Activated CD4-positive, alpha-beta T cell treated with anti-CD3 and anti-CD28 coated beads for 4 hours (primary cell): ENCODE results near the gene XKR8.

Source experiments
- DNase-seq, 2 donors: peaks; one replicate each; pipeline ENCODE4 v3.0.0-alpha.2; 2020

XKR8 gene, protein sequence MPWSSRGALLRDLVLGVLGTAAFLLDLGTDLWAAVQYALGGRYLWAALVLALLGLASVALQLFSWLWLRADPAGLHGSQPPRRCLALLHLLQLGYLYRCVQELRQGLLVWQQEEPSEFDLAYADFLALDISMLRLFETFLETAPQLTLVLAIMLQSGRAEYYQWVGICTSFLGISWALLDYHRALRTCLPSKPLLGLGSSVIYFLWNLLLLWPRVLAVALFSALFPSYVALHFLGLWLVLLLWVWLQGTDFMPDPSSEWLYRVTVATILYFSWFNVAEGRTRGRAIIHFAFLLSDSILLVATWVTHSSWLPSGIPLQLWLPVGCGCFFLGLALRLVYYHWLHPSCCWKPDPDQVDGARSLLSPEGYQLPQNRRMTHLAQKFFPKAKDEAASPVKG

DNA sequence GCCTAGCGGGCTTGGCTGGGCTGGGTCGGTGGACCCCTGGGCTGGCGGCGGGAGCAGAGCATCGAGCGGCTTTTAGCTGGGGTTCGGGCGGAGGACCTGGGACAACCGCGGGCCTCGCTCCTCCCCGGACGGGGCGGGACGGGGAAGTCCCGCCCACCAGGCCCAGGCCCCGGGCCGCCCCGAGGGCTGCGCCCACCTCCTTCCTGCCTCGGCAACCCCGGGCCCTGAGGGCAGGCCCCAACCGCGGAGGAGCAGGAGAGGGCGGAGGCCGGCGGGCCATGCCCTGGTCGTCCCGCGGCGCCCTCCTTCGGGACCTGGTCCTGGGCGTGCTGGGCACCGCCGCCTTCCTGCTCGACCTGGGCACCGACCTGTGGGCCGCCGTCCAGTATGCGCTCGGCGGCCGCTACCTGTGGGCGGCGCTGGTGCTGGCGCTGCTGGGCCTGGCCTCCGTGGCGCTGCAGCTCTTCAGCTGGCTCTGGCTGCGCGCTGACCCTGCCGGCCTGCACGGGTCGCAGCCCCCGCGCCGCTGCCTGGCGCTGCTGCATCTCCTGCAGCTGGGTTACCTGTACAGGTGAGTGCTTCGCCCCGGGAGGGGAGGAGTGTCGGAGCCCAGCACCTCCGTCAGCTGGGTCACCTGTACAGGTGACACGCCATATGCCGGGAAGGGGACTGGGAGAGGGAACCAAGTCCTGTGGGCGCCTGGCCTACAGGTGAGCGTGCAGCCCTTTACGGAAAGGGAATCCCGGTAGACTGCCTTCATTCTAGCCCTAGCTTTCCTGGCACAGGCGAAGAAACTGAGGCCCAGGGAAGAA is at the start of gene XKR8:
Gene XKR8, plus strand, starts transcription at position 182 of the 812 bp plus-strand sequence. Its CDS starts 97 bp downstream, at position 279.
- DNase-seq, result peak; percentile 78 to 83

DNA sequence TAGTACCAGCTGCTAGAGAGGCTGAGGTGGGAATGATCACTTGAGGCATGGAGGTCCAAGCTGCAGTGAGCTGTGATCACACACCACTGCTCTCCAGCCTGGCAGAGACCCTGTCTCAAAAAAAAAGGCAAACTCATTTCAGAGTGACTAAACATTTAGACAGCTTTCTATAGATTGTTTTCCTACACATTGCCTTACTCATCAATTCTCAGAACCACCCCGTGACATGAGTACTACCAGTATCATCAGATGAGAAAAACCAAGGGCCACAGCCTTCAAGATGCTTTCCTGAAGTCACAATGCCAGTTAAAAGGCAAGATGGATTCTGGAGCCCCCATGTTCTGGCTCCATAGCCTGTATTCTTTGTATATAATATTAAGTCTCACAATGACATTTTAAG is 47.3 kb upstream of the XKR8 start:
- DNase-seq, result no peak

DNA sequence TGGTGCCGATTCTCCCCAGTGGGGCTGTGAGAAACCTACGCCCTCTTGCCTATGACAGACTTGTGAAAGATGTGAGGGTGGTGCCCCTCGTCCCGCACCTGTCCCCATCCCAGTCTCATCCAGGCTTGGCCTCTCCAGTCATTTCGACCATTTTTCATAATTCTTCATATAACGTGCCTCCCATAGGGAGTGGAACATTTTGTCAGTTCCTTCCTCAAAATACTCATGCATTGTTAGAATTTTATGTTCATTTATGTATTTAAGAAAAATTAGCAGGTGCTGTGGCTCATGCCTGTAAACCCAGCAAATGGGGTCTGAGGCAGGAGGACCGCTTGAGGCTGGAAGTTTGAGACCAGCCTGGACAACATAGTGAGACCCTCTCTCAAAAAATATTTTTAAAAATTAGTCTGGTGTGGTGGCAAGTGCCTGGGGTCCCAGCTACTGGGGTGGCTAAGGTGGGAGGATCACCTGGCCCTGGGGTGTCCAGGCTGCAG is 44.6 kb upstream of the XKR8 start:
- no peak for DNase-seq

DNA sequence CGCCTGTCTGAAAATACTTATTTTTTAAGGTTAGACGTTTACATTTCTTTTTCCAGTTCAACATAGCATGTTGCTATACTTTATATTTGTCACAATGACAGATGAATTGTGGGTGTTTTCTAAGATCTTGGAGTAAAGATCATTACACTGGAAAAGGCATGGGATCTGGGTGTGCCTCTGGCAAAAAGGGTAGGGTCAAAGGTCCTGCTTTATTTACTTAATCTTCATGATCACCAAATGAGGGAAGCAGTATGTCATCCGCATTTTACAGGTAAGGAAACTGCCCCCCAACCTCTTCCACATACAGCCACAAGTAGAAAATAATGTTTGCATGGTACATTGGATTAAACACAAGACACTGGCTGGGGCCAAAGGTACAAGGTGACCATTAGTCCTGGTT is 37.5 kb upstream of the XKR8 start:
- DNase-seq, result no peak

DNA sequence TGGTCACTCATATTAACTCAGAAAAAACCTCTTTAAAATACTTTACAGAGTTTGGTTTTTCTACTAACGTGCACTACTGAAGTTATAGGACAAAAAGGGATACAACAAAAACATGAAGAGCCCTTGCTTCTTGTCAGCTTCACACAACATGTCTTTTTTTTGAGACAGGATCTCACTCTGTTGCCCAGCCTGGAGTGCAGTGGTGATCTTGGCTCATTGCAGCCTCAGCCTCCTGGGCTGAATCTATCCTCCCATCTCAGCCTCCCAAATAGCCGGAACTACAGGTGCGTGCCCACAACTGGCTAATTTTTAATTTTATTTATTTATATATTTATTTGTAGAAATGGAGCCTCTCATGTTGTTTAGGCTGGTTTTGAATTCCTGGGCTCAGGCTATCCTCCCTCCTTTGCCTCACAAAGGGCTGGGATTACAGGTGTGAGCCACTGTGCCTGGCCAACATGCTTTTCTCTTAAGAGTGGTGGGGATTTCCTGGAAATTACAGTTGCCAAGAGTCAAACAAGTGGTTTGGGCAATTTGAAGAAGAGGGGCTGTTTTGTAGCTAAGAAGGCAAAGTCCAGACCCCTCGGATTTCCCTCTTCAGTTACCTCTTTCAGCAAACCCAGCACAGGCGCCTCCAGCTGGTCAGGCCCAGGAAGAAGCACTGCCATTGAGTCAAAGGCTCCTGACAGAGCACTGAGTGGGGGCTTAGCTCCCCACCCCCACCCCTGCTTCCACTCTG is 31.4 kb upstream of the XKR8 start:
- DNase-seq, result no peak

DNA sequence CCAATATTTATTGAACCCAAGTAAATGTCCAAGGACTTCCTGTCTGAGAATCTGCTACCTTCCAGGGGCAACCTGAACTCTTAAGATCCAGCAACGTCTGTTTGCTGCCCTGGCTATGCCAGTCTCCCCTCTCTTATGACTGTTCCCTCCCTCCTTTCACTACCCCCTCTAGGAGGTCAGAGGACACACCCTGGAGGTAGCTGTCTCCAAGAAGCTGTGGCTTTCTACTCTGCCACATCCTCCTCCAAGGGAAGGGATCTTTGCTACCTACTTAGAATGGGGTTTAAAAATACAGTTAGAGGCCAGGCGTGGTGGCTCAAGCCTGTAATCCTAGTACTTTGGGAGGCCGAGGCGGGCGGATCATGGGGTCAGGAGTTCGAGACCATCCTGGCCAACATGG is 28.6 kb upstream of the XKR8 start:
- DNase-seq, result no peak

DNA sequence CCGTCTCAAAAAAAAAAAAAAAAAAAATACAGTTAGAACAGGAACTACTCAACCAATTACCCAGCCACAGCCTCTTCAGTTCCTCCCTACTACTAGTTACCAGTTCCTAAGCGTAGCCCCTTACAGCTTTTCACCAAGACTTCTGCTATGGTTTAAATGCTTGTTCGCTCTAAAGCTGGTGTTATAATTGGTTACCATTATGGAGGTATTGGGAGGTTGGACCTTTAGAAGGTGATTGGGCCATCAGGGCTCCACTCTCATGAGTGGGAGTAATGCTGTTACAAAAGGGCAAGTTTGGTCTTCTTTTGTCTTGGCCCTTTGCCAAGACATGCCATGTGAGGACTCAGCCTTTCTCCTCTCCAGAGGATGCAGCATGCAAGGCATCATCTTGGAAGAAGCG is 28.0 kb upstream of the XKR8 start:
- DNase-seq, result no peak

DNA sequence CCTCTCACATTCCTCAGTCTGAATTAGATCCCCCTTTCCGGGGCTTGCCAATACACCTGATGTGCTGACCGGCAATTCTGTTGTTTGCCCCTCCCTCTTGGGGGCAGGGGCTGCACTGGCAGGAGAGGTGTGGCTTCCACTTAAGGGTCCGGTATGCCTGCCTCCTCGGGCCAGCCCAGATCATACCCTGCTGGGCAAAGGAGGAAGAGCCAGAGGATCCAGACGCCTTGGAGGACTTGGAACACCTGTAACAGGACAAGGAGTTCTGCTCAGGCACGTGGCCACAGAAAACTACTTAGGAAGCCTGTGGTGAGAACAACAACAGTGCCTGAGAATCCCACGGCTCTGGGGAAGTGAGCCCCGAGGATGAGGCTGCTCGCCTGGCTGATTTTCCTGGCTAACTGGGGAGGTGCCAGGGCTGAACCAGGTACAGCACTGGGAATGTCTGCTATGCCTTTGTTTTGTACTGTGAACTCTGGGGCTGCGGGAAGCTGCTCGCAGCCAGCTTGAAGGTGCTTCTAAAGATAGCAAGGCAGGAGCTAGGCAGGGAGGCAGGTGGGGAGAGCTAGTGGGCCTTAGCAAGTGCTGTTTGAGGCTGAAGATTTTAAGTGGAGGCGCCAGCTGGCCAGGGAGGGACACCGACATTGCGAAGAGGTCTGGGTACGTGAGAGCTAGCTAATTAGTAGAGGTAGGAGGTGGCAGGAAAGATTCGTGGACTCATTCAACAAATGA is 24.8 kb upstream of the XKR8 start, which contains the start of gene SMPDL3B:
Gene SMPDL3B, plus strand, starts transcription at position 183 of the 732 bp plus-strand sequence. Its CDS starts 184 bp downstream, at position 367.
- DNase-seq, result no peak

DNA sequence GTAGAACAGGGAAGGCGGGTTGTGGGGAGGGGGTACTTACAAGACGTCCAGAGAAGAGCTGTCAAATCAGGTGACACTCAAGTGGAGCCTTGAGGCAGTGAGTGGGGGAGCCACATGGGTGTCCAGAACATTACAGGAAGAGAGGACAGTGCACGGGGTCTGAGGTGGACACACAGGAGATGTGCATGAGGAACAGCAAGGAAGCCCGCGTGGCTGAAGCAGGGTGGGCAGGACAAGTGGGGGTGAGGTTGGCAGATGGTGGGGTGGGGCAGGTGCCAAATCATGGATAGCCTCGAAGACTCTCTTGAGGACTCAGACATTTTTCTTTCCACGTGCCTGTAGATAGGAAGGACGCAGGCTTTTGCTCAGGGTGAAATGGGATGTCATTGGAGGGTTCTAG is 24.1 kb upstream of the XKR8 start:
- DNase-seq, result no peak

DNA sequence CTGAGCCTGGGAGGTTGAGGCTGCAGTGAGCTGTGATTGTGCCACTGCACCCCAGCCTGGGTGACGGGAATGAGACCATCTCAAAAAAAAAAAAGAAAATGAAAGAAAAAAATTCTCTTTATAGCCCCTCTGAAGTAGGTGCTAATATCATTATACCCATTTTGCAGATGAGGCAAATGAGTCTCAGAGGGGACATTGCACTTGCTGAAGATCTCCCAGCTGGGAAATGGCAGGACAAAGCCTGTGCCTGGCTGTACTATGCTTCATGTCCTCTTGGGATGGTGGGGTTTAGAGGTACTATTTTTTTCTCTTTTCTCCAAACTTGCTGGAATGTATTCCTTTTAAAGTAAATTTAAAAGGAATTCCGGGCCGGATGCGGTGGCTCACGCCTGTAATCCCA is 23.4 kb upstream of the XKR8 start:
- no peak for DNase-seq

DNA sequence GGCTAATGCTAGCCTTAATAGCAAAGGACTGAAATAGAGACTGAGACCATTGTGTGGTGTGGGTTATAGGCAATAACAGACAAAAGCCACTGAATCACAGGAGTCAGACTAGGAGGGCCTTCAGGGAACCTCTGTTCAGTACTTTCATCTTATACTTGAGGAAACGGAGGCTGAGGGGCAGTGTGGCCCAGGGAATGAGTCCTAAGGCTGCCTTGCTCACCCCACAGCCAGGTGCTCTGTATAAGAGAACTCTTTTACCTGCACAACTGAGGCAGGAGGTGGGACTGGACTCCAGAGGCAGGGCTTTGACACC is 22.3 kb upstream of the XKR8 start:
- DNase-seq, result no peak

DNA sequence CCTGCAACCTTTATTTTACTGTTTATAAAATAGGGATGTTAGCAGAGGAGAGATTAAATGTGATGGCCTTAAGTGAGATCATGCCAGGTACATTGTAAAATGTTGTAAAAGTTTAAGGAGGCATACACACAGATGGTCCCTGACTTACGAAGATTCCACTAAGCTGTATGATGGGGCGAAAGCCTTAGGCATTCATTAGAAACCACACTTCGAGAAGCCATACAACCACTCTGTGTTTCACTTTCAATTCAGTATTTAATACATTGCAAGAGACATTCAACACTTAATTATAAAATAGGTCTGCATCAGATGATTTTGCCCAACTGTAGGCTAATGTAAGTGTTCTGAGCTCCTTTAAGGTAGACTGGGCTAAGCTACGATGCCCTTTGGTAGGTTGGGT is 21.3 kb upstream of the XKR8 start:
- no peak for DNase-seq

DNA sequence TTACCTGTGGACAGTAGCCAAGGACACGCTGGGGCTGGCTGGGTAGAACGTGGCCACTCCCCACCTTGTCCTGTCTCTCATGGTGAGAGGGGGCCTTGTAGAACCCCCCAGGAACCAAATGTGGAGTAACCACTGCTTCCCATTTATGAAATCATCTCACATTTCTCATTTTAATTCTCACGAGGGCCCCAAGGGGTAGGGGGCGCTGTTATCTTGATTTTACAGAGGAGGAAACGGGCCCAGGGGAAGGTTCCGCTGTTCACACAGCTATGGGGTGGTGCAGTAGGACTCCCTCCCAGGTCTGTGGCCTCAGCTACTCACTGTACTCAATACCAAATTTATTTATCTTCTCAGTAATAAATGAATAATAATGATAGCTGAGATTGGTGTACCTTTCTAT is 19.5 kb upstream of the XKR8 start:
- peak; percentile 77 to 79 for DNase-seq

DNA sequence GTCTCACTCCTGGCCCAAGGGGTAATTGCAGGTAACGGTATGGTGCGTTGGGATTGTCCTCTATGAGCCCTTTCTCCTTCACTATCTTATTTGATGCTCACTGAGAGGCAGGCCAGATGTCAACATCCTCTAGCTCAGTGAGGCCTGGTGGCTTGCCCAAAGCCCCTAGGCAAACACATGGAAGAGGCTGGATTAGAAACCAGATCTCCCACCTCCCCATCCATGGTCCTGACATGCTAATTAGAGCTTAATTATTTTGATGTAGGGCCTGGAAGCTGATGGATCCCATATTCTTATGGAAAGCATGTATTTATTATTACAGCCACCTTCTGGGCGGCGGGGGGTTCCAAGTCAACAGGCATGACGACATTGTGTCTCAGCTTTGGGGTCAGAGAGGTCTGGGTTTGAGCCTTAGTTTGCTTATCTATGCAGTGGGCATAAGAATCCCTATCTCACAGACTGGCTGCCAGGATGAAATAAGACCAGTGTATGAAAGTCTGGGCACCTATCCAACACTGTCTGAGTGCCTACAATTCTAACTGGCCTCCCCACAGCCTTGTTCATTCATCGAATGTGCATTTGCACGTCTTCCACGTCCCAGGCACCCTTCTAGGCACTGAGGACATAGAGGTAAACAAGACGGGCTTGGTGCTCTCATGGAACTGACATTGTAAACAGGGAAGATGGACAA is 18.8 kb upstream of the XKR8 start:
- DNase-seq, result no peak

DNA sequence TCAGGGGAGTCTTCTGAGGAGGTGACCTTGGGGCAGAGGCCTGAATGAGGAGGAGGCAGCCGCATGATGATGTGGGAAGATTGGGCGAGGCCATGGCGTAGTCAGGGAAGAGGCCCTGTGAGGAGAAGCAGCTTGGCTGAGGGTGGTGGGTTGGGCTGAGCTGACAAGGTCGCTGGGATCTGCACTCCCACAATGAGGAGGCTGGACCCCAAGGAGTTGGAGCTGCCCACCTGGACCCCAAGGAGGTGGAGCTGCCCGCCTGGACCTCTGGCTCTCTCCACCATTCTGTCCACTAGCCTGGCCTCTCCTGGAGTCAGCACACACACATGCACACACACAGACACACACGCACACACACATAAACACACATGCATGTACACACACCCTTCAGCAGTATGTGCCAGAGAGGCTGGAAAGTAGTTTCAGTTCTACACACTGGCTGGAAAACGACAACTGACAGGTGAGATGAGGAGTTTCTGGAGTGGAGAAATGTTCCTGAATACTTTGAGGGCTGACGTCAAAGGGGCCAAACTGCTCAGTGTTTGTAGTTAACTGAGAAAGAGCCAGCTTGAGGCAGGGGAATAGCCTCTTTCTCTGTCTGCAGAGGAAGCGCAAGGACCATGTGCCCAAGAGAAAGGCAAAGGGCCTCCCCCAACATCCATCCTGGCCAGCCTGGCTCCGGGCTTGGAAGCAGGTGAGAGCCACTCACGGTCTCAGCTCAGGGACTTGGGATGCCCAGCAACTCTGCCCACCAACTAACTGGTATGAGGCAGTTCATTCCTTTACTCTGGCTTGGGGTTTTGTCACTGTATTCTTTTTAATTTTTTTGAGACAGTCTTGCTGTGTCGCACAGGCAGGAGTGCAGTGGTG is 17.9 kb upstream of the XKR8 start:
- no peak for DNase-seq

DNA sequence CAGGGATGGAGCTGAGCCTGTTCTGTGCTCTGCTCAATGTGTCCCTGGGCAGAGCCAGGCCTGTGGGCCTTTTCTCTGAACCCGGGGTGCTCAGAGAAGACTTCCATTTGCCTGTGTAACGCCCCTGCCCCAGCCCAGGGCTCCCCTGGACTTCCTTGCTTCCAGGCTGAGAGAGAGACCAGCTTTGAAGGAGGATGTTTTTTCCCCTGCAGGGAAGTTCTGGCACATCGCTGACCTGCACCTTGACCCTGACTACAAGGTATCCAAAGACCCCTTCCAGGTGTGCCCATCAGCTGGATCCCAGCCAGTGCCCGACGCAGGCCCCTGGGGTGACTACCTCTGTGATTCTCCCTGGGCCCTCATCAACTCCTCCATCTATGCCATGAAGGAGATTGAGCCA is 14.8 kb upstream of the XKR8 start:
- no peak for DNase-seq

DNA sequence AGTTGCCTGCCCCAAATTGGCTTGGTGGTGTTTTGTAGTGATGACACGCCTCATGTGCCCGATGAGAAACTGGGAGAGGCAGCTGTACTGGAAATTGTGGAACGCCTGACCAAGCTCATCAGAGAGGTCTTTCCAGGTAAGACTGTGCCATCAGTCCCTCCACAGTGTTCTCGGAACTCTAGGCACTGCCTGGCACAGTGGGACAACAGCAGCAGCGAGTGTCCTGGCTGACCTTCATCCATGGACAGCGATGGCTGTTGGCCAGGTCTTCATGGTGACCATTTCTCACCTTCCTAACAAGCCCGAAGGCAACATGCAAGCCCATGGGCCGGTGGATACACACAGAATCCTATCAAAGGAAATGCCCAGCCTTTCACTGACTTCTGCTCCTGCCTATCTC is 10.7 kb upstream of the XKR8 start:
- DNase-seq, result no peak

DNA sequence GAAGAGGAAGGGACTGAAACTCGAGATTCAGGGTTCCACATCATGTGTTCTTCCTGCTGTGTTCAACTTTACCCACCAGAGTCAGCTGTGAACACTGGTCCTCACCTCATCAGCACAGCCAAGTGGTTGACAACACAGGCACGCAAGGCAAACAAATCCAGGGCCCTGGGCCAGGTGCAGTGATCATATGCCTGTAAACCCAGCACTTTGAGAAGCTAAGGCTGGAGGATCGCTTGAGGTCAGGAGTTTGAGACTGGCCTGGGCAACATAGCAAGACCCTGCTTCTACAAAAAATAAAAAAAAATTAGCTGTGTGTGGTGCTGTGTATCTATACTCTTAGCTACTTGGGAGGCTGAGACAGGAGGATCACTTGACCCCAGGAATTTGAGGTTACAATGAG is 8.4 kb upstream of the XKR8 start:
- DNase-seq, result no peak

DNA sequence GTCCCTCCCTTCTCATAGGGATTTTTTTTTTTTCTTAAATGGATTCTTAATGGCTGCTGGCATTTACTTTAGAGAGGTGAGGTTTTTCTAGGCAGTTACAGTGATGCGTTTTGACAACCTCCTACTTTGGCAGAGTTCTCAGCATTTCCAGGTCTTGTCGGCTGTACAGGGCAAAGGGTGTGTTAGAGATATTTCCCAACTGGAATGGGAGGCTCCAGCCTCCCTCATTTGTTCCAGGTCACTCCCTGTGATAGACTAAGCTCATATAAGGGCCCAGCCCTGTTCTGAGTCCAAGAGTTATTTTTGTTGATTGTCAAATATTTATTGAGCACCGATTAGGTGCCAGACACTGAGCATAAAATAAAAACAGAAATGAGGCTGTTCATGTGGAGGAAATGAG is 7.6 kb upstream of the XKR8 start:
- DNase-seq, result no peak

DNA sequence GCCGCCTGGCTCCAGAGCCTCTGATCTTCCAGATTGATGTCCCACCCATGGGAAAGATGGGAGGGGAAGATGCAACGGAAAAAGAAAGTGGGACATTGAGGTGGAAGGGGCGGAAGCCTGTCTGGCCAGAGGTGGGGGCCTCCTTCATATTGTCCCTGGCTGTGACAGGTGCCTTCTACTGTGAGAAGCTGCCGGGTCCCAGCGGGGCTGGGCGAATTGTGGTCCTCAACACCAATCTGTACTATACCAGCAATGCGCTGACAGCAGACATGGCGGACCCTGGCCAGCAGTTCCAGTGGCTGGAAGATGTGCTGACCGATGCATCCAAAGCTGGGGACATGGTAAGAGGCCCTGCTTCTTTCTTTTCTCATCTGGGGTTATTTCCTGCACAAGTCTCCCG is 5.6 kb upstream of the XKR8 start:
- DNase-seq, result no peak

DNA sequence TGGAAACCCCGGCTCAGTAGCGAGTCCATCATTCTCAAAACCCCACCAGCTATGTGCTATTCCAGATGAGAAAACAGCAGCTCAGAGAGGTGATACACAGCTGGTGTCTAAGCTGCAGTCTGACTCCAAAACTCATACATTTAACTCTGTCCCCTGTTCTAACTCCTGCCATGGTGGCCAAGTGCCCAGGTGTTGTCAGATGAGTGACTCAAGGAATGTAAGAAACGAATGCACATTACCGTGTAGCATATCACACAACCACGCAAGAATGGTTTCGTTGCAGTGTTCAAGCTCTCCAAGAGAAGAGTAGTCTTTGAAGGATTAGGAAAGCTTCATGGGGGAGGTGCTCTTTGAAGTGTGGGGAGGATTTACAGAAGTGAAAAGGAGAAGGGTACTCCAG is 4.7 kb upstream of the XKR8 start:
- DNase-seq, result no peak
